ENCODE data around the gene COL16A1.

GRCh38 chr1:31744165-31744888 is 40.5 kb upstream of the COL16A1 start:
- TF ChIP-seq CTCF (IDR thresholded peaks at IDR 0.05; ENCODE audit: low read length) (no peak), EZH2 (optimal IDR thresholded peaks at IDR 0.05; ENCODE audit: low read depth, low read length) (no peak)

Measured in MM.1S (cell line).